ENCODE results near the gene UBE2N.
"Not testable (repeated sequence)": the region's sequence is repeated elsewhere in the genome, so short reads cannot be mapped to it uniquely, and the experiment has no call there.

The UBE2N gene

DNA sequence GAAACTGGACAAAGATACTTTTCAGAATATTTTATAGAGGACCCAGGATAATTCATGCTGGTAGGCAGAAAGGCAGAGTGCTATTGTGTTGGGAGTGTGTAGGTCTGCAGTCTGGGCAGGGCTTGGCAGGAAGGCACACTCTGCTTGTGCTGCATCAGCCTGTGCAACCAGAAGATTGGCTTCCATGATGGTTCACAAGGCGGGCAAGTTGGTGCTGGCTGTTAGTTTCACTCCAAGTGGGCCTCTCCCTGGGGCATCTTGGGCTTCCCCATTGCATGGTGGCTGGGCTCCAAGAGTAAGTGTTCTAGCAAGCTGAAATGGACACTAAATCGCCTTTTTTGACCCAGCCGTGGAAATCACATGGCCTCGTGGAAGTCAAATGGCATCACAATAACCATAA is 1.8 kb upstream of the UBE2N start:
- no peak for DNase-seq (ENCODE audit: low read depth in 3 of 3)

DNA sequence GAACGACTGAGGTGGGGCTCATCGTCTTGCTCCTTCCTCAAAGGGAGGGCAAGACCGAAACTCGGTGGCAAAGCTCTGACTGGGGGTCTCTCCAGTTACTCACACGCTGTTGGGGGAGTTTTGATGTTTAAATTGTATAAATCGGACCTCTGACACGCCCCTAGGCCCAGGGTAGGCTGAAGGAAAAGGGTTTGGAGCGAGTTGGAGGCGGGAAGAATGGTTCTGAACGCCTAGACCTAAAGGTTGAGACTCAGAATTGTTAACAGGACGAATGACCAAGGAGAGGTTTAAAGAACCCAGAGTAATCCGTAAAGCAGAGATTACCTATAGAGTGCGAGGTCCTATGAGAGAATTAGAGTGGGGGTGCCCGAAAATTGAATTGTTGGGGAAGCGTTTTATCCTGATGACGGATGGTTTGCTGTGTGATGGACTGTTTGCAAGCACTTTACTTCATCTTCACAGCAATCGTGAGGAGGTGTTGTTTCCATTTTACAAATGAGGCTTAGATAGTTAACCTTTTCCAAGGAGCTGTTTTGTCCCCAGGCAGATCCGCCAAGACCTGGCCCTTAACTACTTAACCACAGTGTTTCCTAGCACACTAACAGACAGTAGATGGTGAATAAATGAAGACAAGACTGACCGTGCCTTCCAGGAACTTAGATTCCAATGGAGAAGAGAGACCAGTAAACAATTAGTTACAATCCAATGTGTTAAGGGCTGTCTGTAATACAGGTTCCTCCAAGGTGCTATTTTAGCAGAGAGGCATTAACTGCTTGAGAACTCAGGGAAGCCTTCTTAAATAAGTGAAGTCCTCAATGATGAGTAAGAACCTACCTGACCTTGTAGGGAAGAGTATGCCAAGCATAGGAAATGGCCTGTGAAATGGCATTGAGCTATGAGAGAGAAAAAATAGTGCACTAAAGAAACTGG is 929 bp upstream of the UBE2N start:
- DNase-seq (ENCODE audit: low read depth in 3 of 3): no peak

DNA sequence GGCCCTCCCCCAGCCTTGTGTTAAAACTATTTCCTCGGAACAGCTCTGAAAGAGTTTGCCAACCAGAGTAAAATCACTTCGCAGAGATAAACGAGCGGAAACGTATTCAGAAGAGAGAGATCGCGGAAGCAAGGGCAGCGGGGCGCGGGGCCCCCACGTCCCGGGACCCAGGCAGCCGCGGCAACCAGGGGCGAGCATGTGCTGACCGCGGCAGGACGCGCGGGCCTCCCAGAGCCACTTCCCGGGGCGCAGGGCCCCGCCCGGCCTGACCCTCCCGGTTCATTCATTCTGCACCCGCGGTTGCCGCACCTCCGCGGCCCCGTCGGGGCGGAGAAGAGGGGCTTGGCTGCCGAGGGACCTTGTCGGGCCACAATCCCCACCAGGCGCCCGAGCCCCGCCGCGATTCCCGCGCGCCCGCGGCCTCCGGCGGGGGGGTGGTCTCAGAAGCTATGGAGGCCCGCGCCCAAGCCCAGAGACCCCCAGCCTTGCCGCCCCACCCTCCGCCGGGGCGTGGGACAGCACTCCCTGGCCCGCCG is 598 bp downstream of the UBE2N start:
- DNase-seq (ENCODE audit: low read depth in 3 of 3): peak in 1 of 3 donors; percentile 23

DNA sequence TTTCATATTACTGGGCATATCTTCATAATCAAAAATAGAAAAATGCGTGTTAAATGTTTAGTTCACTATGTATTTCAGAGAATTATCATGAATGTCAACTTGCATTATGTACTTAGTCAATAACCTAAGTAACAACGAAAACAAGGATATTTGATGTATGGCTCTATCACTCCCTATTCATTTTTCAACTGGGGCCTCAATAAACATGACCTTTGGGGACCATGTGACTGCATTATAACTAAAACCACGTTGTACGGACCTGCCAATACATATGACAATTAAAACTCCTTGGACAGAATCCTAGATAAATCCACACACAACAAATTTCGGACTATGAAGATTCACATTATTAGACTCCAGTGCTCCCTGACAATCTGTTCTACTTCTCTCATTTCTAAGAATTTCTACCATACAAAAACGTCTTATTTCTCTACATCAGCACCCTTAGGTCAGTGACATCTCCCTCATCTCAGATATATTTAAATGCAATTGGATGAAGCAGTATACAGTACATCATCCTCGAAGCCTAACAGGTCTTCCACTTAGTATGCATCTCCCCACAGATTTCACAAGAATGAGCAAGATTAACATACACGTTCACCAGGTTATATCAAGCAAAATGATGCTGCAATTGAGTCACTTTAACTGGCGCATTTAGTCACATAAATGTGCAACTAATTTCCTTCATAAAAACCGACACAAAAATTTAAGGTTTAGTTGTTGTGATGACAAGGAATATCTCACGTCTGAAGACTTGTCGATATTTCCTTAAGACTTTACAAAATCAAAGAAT is 1.5 kb downstream of the UBE2N start:
- DNase-seq (ENCODE audit: low read depth in 3 of 3): no peak

DNA sequence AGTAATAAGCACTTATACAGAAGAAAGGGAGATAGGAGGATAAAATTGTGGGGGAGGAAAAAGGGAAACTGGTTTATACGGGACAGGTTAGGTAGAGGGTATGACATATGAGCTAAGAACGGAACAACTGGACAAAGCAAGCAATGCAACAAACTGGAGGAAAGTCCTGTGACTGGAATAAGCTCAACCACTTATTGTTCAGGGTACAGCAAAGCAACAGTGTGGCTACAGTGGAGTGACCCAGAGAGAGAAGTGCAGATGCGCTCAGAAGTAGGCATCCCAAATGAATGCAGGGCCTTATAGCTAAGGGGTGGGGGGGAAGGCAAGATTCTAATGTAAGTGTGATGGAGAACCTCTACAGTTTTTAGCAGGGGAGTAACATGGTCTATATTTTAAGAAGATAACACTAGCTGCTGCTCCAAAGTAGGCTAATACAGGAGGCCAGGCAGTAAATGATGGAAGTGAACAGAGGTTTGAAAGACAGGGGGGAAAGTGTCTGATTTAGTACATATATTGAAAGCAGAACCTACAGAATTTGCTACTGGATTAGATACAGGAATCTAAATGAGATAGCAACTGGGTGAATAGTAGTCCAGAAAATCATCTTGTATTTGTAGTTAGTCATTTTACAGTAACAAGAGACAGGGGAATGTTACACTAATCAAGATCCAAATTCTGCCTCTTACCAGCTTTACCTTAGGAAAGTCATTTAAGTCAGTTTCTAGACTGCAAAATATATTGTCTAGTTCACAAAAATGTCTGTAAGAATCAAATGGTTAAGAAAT is 3.3 kb downstream of the UBE2N start:
- no peak for DNase-seq (ENCODE audit: low read depth in 3 of 3)

DNA sequence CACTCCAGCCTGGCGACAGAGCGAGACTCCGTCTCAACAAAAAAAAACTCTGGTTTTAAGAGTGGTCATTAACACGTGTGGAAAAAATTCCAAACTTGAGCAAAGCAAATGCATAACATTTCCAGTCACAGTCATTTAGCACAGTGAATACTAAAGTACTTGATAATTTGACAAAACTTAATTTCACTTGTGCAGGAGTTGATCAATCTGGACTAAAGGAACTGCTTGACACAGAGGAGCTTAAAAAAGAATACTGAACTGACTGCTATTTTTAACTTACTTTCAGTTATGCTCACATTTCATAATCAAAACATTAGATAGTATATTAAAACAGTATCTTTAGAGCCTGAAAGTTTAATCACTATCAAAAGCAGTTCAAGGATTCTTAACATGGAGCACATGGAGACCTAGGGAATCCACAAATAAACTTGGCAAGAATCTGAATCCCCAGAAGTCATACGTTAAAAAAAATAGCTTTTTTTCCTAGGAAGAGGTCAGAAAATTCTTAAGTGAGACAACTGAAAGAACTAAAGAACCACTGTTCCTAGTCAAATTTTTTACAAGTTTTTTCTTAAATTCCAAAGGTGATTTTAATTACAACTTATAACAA is 7.4 kb downstream of the UBE2N start:
- DNase-seq (ENCODE audit: low read depth in 3 of 3): no peak

DNA sequence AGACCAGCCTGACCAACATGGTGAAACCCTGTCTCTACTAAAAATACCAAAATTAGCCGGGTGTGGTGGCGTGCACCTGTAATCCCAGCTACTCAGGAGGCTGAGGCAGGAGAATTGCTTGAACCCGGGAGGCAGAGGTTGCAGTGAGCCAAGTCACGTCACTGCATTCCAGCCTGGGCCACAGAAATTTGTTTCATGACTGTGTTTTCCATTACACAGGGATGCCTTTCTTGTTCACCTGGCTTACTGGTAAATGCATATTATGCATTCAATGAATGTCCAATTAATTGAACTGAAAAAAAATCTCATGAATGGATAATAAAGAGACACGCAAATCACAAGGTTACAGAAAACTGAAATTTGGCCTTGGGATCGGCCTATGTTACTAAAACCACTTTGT is 9.7 kb downstream of the UBE2N start:
- DNase-seq (ENCODE audit: low read depth in 3 of 3): not testable (repeated sequence)

DNA sequence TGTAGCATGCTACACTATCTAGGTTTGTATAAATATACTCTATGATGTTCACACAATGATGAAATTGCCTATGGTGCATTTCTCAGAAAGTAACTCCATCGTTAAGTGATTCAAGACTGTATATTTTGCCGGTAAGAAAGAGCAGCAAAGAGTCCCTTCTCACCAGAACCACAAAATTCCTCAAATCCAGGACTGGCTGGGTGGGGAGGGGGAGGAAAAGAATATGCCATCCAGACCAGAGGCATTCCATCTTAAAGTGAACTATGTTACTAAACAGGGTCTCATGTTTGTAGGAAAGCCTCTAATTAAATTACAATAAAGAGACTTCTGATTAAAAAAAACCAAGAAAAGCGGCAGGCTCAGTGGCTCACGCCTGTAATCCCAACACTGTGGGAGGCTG is 11.5 kb downstream of the UBE2N start:
- DNase-seq (ENCODE audit: low read depth in 3 of 3): no peak

DNA sequence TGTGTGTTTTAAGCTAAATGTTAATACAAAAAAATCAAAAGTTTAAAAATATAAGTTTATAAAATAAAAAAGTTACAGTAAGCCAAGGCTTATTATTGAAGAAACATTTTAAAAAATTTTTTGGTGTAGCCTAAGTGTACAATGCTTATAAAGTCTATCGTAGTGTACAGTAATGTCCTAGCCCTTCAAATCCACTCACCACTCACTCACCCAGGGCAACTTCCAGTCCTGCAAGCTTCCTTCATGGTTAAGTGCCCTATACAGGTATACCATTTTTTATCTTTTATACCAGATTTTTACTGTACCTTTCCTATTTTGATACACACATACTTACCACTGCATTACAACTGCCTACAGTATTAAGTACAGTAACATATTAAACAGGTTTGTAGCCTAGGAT is 11.9 kb downstream of the UBE2N start:
- DNase-seq (ENCODE audit: low read depth in 3 of 3): no peak

DNA sequence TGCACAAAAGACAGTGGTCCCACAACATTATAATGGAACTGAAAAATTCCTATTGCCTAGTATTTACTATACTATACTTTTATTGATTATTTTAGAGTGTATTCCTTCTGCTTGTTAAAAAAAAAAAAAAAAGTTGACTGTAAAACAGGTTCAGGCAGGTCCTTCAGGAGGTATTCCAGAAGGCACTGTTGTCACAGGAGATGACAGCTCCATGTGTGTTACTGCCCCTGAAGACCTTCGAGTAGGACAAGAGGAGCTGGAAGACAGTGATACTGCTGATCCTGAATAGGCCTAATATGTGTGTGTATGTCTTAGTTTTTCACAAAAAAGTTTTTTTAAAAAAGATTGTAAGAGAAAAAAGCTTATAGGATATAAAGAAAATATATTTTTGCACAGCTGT is 12.3 kb downstream of the UBE2N start:
- DNase-seq (ENCODE audit: low read depth in 3 of 3): no peak

DNA sequence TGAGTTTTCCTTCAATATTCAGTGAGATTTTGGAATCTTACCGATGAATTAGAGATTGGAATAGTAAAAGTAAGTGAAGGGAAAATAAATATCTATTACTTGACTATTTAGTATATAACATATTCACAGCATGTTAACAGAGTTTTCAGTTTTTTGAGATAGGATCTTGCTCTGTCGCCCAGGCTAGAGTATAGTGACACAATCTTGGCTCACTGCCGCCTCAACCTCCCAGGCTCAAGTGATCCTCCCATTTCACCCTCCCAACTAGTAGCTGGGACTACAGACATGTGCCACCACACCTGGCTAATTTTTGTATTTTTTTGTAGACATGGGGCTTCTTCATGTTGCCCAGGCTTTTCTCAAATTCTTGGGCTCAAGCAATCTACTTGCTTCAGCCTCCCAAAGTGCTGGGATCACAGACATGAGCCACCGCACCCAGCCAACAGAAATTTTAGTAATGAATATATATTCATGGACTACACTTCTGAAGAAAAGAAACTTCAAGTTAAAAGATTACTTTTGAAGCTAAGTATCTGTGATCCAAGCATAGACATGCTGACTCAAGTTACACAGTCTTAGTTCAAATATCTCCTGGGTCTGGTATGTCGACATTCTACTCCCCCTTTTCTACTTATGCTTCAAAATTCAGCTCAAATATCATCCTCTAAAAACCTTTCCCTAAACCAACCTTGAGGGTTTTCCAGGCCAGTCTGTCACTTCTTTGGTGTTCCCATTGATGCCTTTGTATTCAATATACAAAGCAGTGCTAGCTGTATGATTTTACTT is 13.8 kb downstream of the UBE2N start:
- no peak for DNase-seq (ENCODE audit: low read depth in 3 of 3)

DNA sequence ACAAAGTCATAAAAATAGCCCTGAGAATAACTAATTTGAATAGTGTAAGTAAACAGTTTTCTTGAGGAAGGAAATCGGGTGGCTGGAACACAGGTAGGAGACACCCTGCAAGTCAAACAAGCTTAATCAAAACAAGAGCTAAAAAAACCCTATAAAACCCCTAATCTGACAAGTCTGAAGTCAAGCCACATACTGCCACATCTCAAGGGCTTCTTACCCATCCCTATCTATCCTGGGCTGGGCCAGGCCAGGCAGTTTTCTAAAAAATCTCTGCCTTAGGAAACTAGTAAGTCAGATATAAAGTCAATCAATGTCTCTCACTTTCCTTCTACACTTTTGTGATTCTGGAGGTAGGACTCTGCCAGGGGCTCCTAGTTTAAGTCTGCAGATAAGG is 15.3 kb downstream of the UBE2N start:
- no peak for DNase-seq (ENCODE audit: low read depth in 3 of 3)

DNA sequence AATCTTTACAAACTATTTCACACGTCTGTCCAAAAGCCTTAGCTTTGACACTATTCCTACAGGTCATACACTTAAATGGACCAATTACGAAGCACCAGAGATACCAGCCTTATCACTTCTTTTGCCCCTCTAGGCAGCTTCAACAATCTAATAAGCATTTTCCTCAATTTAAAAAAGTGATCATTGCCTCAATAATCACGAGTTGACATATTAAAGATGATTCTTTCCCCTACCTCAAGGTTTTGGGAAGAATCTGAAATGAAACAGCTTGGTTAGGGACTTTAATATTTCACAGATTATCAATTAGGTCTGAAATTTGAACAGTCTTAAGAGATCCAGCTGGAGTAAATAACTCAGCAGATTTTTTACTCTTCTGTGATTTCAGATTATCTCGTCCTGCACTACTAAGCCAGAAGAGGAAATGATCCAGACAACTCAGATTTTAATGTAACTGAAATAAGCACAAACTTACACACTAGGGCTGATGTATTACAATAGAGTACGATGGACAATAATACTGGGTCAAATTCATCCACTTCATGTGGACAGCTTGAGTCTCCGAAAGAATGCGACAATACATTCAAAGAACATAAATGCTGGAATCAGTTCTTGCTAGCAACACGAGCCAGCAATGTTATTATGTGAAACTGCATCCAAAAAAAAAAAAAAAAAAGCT is 15.9 kb downstream of the UBE2N start:
- DNase-seq (ENCODE audit: low read depth in 3 of 3): no peak

DNA sequence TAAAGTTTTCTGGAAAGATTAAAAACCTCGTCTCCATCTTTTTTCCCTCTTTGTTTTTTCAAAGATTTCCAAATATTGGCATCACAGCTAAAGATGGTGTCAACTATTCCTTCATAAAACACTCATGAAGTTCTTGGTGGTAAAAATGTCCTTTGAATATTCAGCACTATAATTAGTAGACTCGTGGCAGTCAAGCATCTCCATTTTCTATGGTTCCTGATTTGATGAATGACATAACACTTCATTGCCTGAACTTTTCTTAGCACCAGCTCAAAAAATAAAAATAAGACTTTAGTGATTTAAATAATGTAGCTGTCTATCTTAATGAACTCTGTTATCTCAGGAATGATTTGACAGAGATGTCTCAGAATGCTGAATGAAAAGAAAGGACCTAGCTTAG is 19.7 kb downstream of the UBE2N start:
- DNase-seq (ENCODE audit: low read depth in 3 of 3): no peak

DNA sequence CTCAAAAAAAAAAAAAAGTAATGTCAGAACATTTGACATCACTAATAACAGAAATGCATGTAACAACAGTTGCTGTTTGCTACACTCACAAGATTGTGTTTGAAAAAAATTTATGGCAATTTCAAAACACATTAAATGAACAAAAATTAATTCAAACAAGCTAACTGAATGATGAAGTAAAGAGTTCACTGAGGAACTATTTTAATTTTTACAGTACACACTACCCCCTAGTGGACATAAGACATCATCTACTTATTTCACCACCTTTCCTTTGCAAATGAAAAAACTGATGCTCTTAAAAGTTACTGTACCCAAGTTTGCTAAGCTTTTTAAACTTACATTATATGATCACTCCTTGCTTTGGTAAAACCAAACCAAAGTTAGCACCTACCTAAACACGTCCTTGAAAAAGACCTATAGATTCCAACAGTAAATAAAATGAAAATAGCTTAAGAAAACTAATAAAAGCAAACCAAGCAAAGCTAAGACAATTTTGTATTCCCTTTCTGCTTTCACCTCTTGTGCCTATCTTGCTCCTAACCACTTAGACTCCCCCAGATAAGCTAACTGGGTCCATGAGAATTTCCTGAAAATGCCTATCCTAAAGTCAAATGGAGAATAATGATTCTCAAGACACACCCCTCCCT is 22.2 kb downstream of the UBE2N start:
- no peak for DNase-seq (ENCODE audit: low read depth in 3 of 3)

DNA sequence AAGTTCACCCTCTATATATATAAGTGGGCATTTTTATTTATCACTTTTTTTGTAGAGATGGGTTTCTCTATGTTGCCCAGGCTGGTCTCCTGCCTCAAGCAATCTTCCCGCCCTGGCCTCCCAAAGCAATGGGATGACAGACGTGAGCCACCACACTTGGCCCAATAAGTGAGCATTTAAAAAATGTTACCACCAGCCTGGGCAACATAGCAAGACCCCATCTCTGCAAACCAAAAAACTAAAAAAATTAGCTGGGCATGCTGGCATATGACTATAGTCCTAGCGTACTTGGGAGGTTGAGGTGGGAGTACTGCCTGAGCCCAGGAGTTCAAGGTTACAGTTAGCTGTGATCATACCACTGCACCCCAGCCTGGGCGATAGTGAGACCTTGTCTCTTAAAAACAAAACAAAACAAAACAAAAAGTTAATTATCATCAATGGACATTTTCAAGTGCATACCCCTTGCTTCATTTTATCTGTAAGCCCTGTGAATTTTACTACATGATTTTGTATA is 23.7 kb downstream of the UBE2N start:
- DNase-seq (ENCODE audit: low read depth in 3 of 3): no peak

DNA sequence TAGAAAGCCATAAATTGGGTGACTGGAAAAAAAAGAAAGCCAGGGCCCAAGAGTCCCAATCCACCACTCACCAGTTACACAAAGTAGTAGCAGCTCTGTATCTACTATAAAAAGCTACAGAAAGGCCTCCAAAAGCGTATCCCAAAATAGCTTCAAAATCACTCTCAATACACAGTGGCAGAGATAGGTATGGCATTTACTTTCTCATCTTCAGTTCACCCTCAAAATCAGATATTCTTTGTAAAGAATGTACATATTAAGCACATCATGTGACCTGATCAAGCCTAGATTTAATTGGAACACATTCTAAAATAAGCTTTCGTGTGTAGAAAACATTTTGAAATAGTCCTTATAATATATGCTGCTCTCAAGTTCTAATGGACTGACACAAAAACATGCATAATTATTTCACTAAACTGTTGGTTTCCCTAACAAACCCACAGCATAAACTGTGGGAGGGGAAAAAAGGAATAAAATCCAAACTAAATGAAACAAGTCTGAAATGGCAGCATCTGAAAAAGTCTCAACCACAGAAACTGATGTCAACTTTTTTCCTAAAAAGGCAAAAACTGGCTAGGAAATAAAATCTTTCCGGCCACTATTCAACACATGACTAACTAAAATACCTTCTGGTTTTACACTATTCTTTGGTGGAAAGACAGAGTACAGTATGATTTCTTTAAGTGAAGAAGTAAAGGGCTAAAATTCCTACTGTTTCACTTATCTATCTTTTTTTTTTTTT is 25.9 kb downstream of the UBE2N start:
- DNase-seq (ENCODE audit: low read depth in 3 of 3): no peak

DNA sequence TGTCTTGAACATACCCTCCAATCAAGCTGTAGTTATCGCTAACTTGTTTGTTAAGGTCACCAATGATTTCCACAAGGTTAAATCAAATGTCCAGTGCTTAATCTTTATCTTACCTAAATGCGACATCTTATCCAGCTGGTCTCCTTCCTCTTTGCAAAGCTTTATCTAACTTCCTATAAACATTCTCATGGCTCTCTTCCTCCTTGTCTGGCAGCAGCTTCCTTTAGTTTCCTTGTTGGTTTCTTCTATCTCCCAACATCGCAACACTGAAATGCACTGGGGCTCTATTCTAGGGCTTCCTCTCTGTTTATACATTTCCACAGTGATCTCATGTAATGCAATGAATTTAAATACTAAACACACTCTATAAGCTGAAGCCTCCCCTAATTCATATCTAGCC is 28.7 kb downstream of the UBE2N start:
- no peak for DNase-seq (ENCODE audit: low read depth in 3 of 3)

DNA sequence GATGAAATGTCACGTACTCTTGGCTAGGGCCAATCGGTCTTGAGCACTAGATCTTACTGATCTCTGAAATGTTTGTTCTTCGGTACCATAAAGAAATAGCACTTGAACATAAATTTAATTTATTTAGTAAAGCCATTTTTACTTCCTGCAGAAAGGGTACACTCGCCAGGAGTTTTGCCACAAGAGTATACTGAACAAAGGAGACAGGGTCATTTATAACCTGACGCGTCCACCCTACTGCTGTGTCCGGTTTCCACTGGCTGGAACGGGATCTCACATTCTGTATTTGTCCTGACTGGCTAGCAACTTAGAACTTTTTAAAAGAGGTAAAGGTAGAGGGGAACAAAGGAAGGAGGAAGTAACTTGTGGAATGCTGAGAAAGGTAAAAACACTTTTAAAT is 29.4 kb downstream of the UBE2N start:
- not testable (repeated sequence) for DNase-seq (ENCODE audit: low read depth in 3 of 3)

Data from stimulated activated CD4-positive, alpha-beta T cell treated with anti-CD3 and anti-CD28 coated beads, TNF-alpha, amount 100 ng/mL, for 48 hours (primary cell).